WTC11 (cell line): ENCODE results near the gene SPAST. TPM values are rescaled to one million over a fixed set of nuclear protein-coding genes. Genes with fewer than 3 reads are reported as not detected.

Source experiments
- ATAC-seq: fragments of 200-7000 bp; cut with Tn5 transposase; 2 replicates; pipeline ENCODE4 v1.10.0; 2021; ENCODE audit warnings: mild to moderate bottlenecking, moderate library complexity
- CTCF ChIA-PET: fragments of 300-600 bp; sonication (Branson Sonifier 250); formaldehyde crosslinking; loops from one replicate; lab custom pipeline; 2021; ENCODE audit warnings: antibody characterized with exemption; lab: Charles Lee
- POLR2A ChIA-PET: fragments of 350-600 bp; sonication (Branson Sonifier 250); formaldehyde crosslinking; loops from one replicate; lab custom pipeline; 2021; ENCODE audit warnings: antibody characterized with exemption; lab: Charles Lee
- DNase-seq: peaks from one replicate; pipeline ENCODE4 v3.0.0; 2021; ENCODE audit warnings: low spot score
- H3K27ac Mint-ChIP-seq: 2 replicates; pipeline ENCODE4 v1.8.0; 2021; ENCODE audit warnings: mixed read lengths
- H3K27me3 Mint-ChIP-seq: 2 replicates; pipeline ENCODE4 v1.8.0; 2021; ENCODE audit warnings: low read depth, mild to moderate bottlenecking, moderate library complexity, mixed read lengths
- H3K36me3 Mint-ChIP-seq: 2 replicates; pipeline ENCODE4 v1.8.0; 2021; ENCODE audit warnings: mixed read lengths
- H3K4me1 Mint-ChIP-seq: 2 replicates; pipeline ENCODE4 v1.8.0; 2022; ENCODE audit warnings: mixed read lengths
- H3K4me3 Mint-ChIP-seq: 2 replicates; pipeline ENCODE4 v1.8.0; 2021; ENCODE audit warnings: mild to moderate bottlenecking, moderate library complexity, mixed read lengths
- H3K9me3 Mint-ChIP-seq: 2 replicates; pipeline ENCODE4 v1.8.0; 2021; ENCODE audit warnings: mixed read lengths
- ATF1 ChIP-seq: sonication (generic); formaldehyde crosslinking; IDR thresholded peaks from 2 replicates; pipeline ENCODE4 v1.8.1; 2023; ENCODE audit warnings: mild to moderate bottlenecking, moderate library complexity, missing genetic modification reagents
- ELF4 ChIP-seq: sonication (generic); formaldehyde crosslinking; IDR thresholded peaks from 2 replicates; pipeline ENCODE4 v1.8.1; 2022; ENCODE audit warnings: low read depth, mild to moderate bottlenecking, moderate library complexity, missing genetic modification reagents
- ETV6 ChIP-seq: sonication (generic); formaldehyde crosslinking; IDR thresholded peaks from 2 replicates; pipeline ENCODE4 v1.8.1; 2022; ENCODE audit warnings: mild to moderate bottlenecking, missing genetic modification reagents
- NFYB ChIP-seq: sonication (generic); formaldehyde crosslinking; conservative IDR thresholded peaks from 2 replicates; pipeline ENCODE4 v1.8.0; 2022; ENCODE audit warnings: low read depth, missing genetic modification reagents
- NR1H2 ChIP-seq: sonication (generic); formaldehyde crosslinking; IDR thresholded peaks from 2 replicates; pipeline ENCODE4 v1.9.0; 2021; ENCODE audit warnings: mild to moderate bottlenecking, moderate library complexity, missing genetic modification reagents
- OVOL2 ChIP-seq: fragments of 250-450 bp; sonication (Bioruptor Pico); IDR thresholded peaks from 2 replicates; pipeline ENCODE4 v1.9.0; 2021; ENCODE audit warnings: mild to moderate bottlenecking, borderline replicate concordance
- RELA ChIP-seq: sonication (generic); formaldehyde crosslinking; IDR thresholded peaks from 2 replicates; pipeline ENCODE4 v1.8.1; 2022; ENCODE audit warnings: missing genetic modification reagents, mild to moderate bottlenecking, borderline replicate concordance
- RORB ChIP-seq: fragments of 250-450 bp; sonication (Bioruptor Pico); IDR thresholded peaks from 2 replicates; pipeline ENCODE4 v1.9.0; 2021; ENCODE audit warnings: mild to moderate bottlenecking
- SMAD4 ChIP-seq: sonication (generic); formaldehyde crosslinking; IDR thresholded peaks from 2 replicates; pipeline ENCODE4 v1.8.0; 2022; ENCODE audit warnings: mild to moderate bottlenecking, missing genetic modification reagents
- TEAD4 ChIP-seq: sonication (generic); formaldehyde crosslinking; IDR thresholded peaks from 2 replicates; pipeline ENCODE4 v1.8.0; 2022; ENCODE audit warnings: mild to moderate bottlenecking, missing genetic modification reagents
- TP53 ChIP-seq: sonication (generic); formaldehyde crosslinking; IDR thresholded peaks from 2 replicates; pipeline ENCODE4 v1.8.1; 2023; ENCODE audit warnings: mild to moderate bottlenecking, missing genetic modification reagents
- ZNF396 ChIP-seq: fragments of 250-450 bp; sonication (Bioruptor Pico); IDR thresholded peaks from 2 replicates; pipeline ENCODE4 v1.8.0; 2021; ENCODE audit warnings: mild to moderate bottlenecking, moderate library complexity, borderline replicate concordance
- ZNF416 ChIP-seq: fragments of 250-450 bp; sonication (Bioruptor Pico); IDR thresholded peaks from 2 replicates; pipeline ENCODE4 v1.9.0; 2021; ENCODE audit warnings: mild to moderate bottlenecking, inconsistent platforms
- ZNF423 ChIP-seq: fragments of 250-450 bp; sonication (Bioruptor Pico); IDR thresholded peaks from 2 replicates; pipeline ENCODE4 v2.1.2; 2022; ENCODE audit warnings: mild to moderate bottlenecking, moderate library complexity
- total RNA-seq: library from RNA; stranded (reverse); gene quantifications from 3 replicates; pipeline ENCODE4 v1.2.3, GENCODE V29; 2021
- TF ChIP-seq, protein P1 (sequence below): sonication (generic); formaldehyde crosslinking; IDR thresholded peaks from 2 replicates; pipeline ENCODE4 v1.8.0; 2022; ENCODE audit warnings: missing genetic modification reagents
- TF ChIP-seq, protein P2 (sequence below): fragments of 250-450 bp; sonication (Bioruptor Pico); IDR thresholded peaks from 2 replicates; pipeline ENCODE4 v1.9.0; 2021; ENCODE audit warnings: mild to moderate bottlenecking
- TF ChIP-seq, protein P3 (sequence below): sonication (generic); formaldehyde crosslinking; IDR thresholded peaks from 2 replicates; pipeline ENCODE4 v1.8.1; 2023; ENCODE audit warnings: mild to moderate bottlenecking, missing genetic modification reagents, moderate library complexity
- TF ChIP-seq, protein P4 (sequence below): sonication (generic); formaldehyde crosslinking; conservative IDR thresholded peaks from 2 replicates; pipeline ENCODE4 v1.8.1; 2022; ENCODE audit warnings: mild to moderate bottlenecking, missing genetic modification reagents
- TF ChIP-seq, protein P5 (sequence below): sonication (generic); formaldehyde crosslinking; IDR thresholded peaks from 2 replicates; pipeline ENCODE4 v1.8.1; 2022; ENCODE audit warnings: mild to moderate bottlenecking, moderate library complexity, missing genetic modification reagents
- TF ChIP-seq, protein P6 (sequence below): fragments of 250-450 bp; sonication (Bioruptor Pico); IDR thresholded peaks from 2 replicates; pipeline ENCODE4 v2.1.2; 2022; ENCODE audit warnings: mild to moderate bottlenecking, moderate library complexity

The SPAST gene
- total RNA-seq, 1 experiment from 2014 or later = 28.4 TPM

DNA sequence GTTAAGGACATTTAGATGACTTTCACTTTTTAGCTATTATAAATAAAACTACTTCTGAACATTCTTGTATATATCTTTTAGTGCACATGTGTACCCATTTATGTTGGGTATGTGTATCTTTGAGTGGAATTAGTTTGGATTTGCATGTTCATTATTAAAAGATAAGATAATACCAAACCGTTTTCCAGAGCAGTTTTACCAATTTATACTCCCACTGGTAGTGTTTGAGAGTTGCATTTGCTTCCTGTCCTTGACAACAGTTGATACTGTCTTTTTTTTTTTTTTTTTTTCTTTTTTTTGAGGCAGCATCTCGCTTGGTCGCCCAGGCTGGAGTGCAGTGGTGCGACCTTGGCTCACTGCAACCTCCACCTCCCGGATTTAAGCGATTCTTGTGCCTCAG lies 125.7 kb downstream of the SPAST start:
- no peak for DNase-seq
- H3K9me3 Mint-ChIP-seq = no peaks in the 10 kb centered on the region
- TF ChIP-seq ETV6 (CRISPR knock-in tag) (no peak), RORB (CRISPR knock-in tag) (no peak), ATF1 (CRISPR knock-in tag) (no peak), NR1H2 (no peak), ZNF396 (no peak), RELA (CRISPR knock-in tag) (no peak)
- TF ChIP-seq, protein P1, sequence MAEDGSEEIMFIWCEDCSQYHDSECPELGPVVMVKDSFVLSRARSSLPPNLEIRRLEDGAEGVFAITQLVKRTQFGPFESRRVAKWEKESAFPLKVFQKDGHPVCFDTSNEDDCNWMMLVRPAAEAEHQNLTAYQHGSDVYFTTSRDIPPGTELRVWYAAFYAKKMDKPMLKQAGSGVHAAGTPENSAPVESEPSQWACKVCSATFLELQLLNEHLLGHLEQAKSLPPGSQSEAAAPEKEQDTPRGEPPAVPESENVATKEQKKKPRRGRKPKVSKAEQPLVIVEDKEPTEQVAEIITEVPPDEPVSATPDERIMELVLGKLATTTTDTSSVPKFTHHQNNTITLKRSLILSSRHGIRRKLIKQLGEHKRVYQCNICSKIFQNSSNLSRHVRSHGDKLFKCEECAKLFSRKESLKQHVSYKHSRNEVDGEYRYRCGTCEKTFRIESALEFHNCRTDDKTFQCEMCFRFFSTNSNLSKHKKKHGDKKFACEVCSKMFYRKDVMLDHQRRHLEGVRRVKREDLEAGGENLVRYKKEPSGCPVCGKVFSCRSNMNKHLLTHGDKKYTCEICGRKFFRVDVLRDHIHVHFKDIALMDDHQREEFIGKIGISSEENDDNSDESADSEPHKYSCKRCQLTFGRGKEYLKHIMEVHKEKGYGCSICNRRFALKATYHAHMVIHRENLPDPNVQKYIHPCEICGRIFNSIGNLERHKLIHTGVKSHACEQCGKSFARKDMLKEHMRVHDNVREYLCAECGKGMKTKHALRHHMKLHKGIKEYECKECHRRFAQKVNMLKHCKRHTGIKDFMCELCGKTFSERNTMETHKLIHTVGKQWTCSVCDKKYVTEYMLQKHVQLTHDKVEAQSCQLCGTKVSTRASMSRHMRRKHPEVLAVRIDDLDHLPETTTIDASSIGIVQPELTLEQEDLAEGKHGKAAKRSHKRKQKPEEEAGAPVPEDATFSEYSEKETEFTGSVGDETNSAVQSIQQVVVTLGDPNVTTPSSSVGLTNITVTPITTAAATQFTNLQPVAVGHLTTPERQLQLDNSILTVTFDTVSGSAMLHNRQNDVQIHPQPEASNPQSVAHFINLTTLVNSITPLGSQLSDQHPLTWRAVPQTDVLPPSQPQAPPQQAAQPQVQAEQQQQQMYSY (CRISPR knock-in tag) = no peak
- TF ChIP-seq, protein P2, sequence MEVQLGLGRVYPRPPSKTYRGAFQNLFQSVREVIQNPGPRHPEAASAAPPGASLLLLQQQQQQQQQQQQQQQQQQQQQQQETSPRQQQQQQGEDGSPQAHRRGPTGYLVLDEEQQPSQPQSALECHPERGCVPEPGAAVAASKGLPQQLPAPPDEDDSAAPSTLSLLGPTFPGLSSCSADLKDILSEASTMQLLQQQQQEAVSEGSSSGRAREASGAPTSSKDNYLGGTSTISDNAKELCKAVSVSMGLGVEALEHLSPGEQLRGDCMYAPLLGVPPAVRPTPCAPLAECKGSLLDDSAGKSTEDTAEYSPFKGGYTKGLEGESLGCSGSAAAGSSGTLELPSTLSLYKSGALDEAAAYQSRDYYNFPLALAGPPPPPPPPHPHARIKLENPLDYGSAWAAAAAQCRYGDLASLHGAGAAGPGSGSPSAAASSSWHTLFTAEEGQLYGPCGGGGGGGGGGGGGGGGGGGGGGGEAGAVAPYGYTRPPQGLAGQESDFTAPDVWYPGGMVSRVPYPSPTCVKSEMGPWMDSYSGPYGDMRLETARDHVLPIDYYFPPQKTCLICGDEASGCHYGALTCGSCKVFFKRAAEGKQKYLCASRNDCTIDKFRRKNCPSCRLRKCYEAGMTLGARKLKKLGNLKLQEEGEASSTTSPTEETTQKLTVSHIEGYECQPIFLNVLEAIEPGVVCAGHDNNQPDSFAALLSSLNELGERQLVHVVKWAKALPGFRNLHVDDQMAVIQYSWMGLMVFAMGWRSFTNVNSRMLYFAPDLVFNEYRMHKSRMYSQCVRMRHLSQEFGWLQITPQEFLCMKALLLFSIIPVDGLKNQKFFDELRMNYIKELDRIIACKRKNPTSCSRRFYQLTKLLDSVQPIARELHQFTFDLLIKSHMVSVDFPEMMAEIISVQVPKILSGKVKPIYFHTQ (CRISPR knock-in tag) = no peak
- TF ChIP-seq, all 79 proteins: peak for 0
- no peaks in the 10 kb centered on the region for H3K4me1 Mint-ChIP-seq
- ChIA-PET CTCF (no interaction called here), POLR2A (no interaction called here)
- H3K4me3 Mint-ChIP-seq = no peak overlapping the region
- H3K27me3 Mint-ChIP-seq = no peaks in the 10 kb centered on the region
- no peak overlapping the region for H3K27ac Mint-ChIP-seq
- peaks cover 27% of the 10 kb centered on the region for H3K36me3 Mint-ChIP-seq
- no peak for ATAC-seq

DNA sequence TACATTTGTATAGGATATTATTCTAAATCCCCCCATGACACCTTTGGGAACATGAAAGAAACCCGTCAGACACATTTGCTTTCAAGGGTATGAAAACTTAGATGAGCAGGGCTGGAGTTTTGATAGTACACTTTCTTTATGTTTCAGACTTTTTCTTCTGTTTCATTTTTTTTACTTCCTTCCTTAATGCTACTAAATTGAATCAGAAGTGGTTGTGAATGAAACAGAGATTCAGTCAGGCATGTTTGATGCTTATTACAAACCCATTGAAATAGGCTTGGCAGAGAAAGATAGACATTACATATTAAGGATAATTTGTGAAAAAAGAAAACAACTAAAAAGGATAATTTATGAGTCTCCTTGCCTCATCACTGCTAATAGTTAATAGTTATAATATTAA lies 129.1 kb downstream of the SPAST start:
- POLR2A ChIA-PET = no interaction called here
- H3K27ac Mint-ChIP-seq = no peak overlapping the region
- TF ChIP-seq TEAD4 (CRISPR knock-in tag) = no peak
- TF ChIP-seq, protein P3, sequence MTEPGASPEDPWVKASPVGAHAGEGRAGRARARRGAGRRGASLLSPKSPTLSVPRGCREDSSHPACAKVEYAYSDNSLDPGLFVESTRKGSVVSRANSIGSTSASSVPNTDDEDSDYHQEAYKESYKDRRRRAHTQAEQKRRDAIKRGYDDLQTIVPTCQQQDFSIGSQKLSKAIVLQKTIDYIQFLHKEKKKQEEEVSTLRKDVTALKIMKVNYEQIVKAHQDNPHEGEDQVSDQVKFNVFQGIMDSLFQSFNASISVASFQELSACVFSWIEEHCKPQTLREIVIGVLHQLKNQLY (CRISPR knock-in tag) = no peak
- no peak for TF ChIP-seq NR1H2
- TF ChIP-seq NFYB (CRISPR knock-in tag) = no peak
- TF ChIP-seq ZNF396 = no peak
- no peak for TF ChIP-seq ZNF423
- no peak for TF ChIP-seq TP53 (CRISPR knock-in tag)
- no peak for TF ChIP-seq SMAD4
- TF ChIP-seq, protein P4, sequence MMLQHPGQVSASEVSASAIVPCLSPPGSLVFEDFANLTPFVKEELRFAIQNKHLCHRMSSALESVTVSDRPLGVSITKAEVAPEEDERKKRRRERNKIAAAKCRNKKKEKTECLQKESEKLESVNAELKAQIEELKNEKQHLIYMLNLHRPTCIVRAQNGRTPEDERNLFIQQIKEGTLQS (CRISPR knock-in tag) = no peak
- TF ChIP-seq, protein P1 (CRISPR knock-in tag) = no peak
- TF ChIP-seq ZNF416 = no peak
- no peak for TF ChIP-seq OVOL2
- TF ChIP-seq ELF4 (CRISPR knock-in tag) = no peak
- TF ChIP-seq, protein P5, sequence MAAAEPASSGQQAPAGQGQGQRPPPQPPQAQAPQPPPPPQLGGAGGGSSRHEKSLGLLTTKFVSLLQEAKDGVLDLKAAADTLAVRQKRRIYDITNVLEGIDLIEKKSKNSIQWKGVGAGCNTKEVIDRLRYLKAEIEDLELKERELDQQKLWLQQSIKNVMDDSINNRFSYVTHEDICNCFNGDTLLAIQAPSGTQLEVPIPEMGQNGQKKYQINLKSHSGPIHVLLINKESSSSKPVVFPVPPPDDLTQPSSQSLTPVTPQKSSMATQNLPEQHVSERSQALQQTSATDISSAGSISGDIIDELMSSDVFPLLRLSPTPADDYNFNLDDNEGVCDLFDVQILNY (CRISPR knock-in tag) = no peak
- TF ChIP-seq, protein P6, sequence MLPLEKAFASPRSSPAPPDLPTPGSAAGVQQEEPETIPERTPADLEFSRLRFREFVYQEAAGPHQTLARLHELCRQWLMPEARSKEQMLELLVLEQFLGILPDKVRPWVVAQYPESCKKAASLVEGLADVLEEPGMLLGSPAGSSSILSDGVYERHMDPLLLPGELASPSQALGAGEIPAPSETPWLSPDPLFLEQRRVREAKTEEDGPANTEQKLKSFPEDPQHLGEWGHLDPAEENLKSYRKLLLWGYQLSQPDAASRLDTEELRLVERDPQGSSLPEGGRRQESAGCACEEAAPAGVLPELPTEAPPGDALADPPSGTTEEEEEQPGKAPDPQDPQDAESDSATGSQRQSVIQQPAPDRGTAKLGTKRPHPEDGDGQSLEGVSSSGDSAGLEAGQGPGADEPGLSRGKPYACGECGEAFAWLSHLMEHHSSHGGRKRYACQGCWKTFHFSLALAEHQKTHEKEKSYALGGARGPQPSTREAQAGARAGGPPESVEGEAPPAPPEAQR = no peak
- TF ChIP-seq RELA (CRISPR knock-in tag) = no peak

More for the DNA sequence above, 129.1 kb downstream of the SPAST start:
- CTCF ChIA-PET = no interaction called here
- Mint-ChIP-seq H3K4me3 (no peak overlapping the region), H3K27me3 (no peaks in the 10 kb centered on the region), H3K9me3 (no peaks in the 10 kb centered on the region), H3K4me1 (no peaks in the 10 kb centered on the region), H3K36me3 (peaks cover 12% of the 10 kb centered on the region; the same call in 1 of the 2 replicates)
- ATAC-seq (no peak), DNase-seq (no peak)
